Mucosa of descending colon (tissue), 3 donors: ENCODE data around the gene SLC16A3. TPM values are rescaled to one million over a fixed set of nuclear protein-coding genes. Genes with fewer than 3 reads are reported as not detected.

Experiments
- ATAC-seq: fragments of 200-7000 bp; cut with Tn5 transposase; one replicate; pipeline ENCODE4 v1.9.1; 2020; ENCODE audit warnings: mild to moderate bottlenecking, moderate library complexity
- DNase-seq, 3 donors: peaks; one replicate each; pipeline ENCODE4 v3.0.0-alpha.2; 2020
- H3K36me3 ChIP-seq: fragments of 200-600 bp; one replicate; pipeline ENCODE4 v1.8.0; 2021; ENCODE audit warnings: low read depth, mild to moderate bottlenecking
- H3K4me1 ChIP-seq: fragments of 200-600 bp; one replicate; pipeline ENCODE4 v1.8.0; 2021; ENCODE audit warnings: low read depth, mild to moderate bottlenecking
- H3K4me3 ChIP-seq: fragments of 200-600 bp; one replicate; pipeline ENCODE4 v1.8.0; 2021; ENCODE audit warnings: mild to moderate bottlenecking
- H3K9me3 ChIP-seq: fragments of 200-600 bp; one replicate; pipeline ENCODE4 v1.8.0; 2021; ENCODE audit warnings: mild to moderate bottlenecking
- CTCF ChIP-seq: fragments of 200-600 bp; IDR thresholded peaks from one replicate; pipeline ENCODE4 v1.8.0; 2022; ENCODE audit warnings: antibody characterized with exemption, mild to moderate bottlenecking
- intact Hi-C, 2 donors: fragments of 100-400 bp; cut with DNase I in 1 of 2; cut with micrococcal nuclease in 1 of 2; formaldehyde crosslinking; loops; one replicate each; pipeline versions ENCODE4 v1.11.0 to v1.11.1; 2022; cut with DNase I, micrococcal nuclease
- total RNA-seq, 3 donors: library from RNA; stranded (reverse); fragmentation: NEBNext Ultra II Directional in 2 of 3; extraction: Animal tissue kit (Norgen Biotek cat#: 25700) in 2 of 3; gene quantifications; one replicate each; pipeline versions ENCODE4 v1.2.1 to v1.2.4, GENCODE V29; 2021 to 2023
- donor health status: DM: no; HTN: no; CAD: no; lungs with moderate emphysema.
- donor health status: DM: no; HTN: no; CAD: no.
- donor health status: DM: no; HTN: yes; CAD: no.

SLC16A3 gene
- total RNA-seq, 3 donors from 2014 or later = 41.0 to 150 (median 104) TPM

DNA sequence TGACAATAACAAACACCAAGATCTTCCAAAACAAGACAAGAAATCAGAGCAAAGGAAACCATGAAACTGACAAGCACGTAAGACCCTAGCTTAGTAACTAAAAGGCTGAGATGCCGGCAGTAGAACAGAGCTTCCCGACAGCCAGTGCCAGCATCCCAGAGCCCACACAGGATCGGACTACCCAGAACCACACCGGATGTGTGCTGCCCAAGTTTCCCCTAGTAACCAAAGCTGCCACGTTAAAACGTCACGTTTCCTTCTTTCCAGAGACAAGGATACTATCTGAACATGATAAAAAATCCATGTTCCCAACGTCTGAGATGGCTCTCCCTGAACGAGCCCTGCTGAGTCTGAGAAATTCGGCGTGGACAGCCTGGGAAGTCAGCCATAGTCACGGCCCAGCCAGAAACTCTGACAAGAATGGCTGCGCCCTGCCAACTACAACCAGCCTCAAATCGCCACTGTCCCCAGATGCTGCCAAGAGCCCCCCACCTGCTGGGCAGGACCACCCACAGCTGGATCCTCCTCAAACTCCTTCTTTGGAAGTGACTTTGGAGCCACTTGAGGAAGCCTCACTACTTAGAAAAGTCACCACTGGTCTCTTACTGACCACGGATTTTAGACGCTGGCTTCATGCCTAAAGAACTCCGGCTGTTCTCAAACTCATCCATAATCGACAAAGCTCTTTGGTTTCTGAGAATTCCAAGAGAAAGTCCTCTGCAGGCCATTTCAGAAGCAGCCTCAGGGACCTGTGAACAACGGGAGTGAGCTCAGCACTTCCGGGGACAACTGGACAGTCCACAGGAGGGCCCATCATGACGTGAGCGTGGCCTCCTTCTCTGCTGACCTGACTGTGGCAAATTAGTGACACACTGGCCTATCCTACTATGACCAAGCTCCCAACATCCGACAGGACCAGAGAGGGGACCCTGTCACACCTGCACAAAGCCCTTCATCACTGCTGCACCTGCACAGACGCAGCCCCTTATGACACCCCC lies 32.9 kb upstream of the SLC16A3 start:
- ATAC-seq = no peak

DNA sequence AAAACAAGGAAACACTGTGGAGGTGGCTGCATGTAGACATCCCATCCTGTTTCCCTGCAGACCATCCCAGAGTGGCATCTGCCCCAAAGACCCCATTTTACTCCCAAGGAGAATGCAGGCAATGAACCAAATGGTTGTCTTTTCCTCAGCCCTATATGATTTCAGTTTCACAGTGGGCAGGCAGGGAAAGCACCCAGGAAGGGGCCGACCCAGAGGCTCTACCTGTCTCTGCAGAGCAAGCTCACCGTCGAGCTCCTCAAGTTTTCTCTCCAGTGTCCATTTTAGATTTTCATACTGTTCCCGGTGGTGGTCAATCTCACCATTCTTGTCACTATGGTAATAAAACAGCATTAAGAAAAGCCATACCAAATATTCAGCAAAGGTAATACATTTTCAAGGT lies 30.8 kb upstream of the SLC16A3 start:
- H3K36me3 ChIP-seq = no peaks in the 10 kb centered on the region
- intact Hi-C loops = no loop called here
- H3K9me3 ChIP-seq = no peaks in the 10 kb centered on the region
- H3K4me3 ChIP-seq = no peak overlapping the region
- no peaks in the 10 kb centered on the region for H3K4me1 ChIP-seq
- DNase-seq (no peak), ATAC-seq (no peak)
- TF ChIP-seq CTCF = no peak

More for the DNA sequence above, 32.9 kb upstream of the SLC16A3 start:
- Histone ChIP-seq H3K9me3 (no peaks in the 10 kb centered on the region), H3K36me3 (no peaks in the 10 kb centered on the region), H3K4me1 (no peaks in the 10 kb centered on the region), H3K4me3 (no peak overlapping the region)
- DNase-seq = no peak
- TF ChIP-seq CTCF = no peak
- intact Hi-C loops = no loop called here

GRCh38 chr17:82199496-82199895 lies 29.3 kb upstream of the SLC16A3 start:
- Histone ChIP-seq H3K36me3 (no peaks in the 10 kb centered on the region), H3K9me3 (no peaks in the 10 kb centered on the region), H3K4me3 (no peak overlapping the region), H3K4me1 (no peaks in the 10 kb centered on the region)
- no peak for ATAC-seq
- intact Hi-C loops = no loop called here
- DNase-seq = no peak
- no peak for TF ChIP-seq CTCF

DNA sequence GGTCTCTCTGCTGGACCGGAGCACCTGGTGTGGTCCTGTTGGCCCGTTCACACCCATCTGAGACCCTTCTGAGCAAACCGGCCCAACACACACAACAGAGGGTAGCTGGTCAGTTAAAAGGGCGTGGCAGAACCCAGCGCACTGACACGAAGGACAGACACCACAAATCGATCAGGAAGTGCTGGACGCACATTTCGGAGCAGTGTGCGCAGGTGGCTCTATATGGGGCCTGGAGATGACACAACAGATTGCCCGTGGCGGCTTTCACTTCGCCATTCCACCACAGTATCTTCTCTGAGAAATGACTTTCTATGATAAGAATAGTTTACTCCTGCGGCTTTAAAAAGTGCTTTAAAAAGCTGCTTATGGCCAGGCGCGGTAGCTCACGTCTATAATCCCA lies 28.7 kb upstream of the SLC16A3 start:
- no peaks in the 10 kb centered on the region for H3K9me3 ChIP-seq
- intact Hi-C loops = no loop called here
- TF ChIP-seq CTCF = no peak
- H3K36me3 ChIP-seq = no peaks in the 10 kb centered on the region
- no peak for DNase-seq
- H3K4me1 ChIP-seq = no peaks in the 10 kb centered on the region
- no peak overlapping the region for H3K4me3 ChIP-seq
- no peak for ATAC-seq

GRCh38 chr17:82200743-82201497 lies 27.9 kb upstream of the SLC16A3 start:
- TF ChIP-seq CTCF = no peak
- intact Hi-C loops = no loop called here
- DNase-seq (no peak), ATAC-seq (peak; percentile 53)
- no peaks in the 10 kb centered on the region for H3K36me3 ChIP-seq
- H3K4me1 ChIP-seq = peaks cover 4% of the 10 kb centered on the region
- no peaks in the 10 kb centered on the region for H3K9me3 ChIP-seq
- H3K4me3 ChIP-seq = no peak overlapping the region
